Mesenteric fat pad (tissue), 1 donor: ENCODE results near the gene ETFA. TPM values are rescaled to one million over a fixed set of nuclear protein-coding genes. Genes with fewer than 3 reads are reported as not detected.

Experiments used
- DNase-seq: peaks from one replicate; pipeline ENCODE4 v3.0.0-alpha.2; 2020; ENCODE audit warnings: low spot score
- total RNA-seq: library from RNA; stranded (reverse); fragmentation: NEBNext Ultra II Directional; extraction: Animal tissue kit (Norgen Biotek cat#: 25700); gene quantifications from one replicate; pipeline ENCODE4 v1.2.1, GENCODE V29; 2021
- donor health status: DM: yes; HTN: yes; CAD: no.

The ETFA gene
- total RNA-seq, 1 donor from 2014 or later: 192 TPM

DNA sequence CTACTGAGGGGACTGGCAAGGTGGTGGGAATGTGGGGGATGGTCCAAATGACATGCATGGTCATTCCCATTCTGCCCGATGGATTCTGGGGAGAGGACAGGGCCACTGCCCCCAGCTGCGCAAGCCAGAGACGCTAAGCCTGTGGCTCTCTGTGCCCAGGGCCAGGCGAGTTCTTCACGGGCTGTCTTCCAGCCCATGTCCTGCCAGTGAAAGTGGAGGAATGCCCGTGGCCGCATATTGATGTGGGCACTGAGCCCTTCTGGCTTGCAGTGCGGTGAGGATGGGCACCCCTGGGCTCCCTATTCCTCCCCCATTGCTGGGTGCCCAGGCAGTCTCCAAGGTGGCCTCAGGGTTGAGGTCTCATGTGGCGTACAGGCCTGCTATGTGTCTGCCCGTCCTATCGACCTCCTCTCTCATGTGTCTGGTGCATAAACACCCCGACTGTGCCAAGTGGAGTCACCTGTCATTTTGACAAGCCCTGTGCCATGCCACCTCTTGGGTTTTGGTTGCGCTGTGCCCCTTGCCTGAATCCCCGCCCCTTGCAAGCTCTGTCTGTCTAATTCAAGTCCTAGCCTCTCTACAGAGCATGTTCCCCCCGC, 134.7 kb downstream of the ETFA start:
- DNase-seq: no peak

DNA sequence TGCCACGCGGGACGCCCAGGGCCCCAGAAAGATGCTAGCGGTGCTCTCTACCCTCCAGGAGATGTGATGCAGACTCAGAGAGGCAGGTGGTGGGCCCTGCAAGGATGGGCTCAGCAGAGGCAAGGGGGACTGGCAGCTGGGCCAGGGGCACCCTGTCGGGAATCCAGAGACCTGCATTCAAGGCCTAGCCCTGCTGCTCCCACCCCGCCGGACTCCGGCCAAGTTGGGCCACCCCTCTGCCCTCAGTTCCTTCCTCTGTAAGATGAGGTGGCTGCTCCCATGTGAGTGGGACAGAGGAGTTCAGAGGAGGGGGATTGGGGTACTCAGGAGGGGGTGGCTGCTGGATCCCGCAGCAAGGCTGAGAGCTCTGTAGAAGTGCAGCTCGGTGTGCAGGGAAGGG, 135.2 kb downstream of the ETFA start:
- DNase-seq: no peak

DNA sequence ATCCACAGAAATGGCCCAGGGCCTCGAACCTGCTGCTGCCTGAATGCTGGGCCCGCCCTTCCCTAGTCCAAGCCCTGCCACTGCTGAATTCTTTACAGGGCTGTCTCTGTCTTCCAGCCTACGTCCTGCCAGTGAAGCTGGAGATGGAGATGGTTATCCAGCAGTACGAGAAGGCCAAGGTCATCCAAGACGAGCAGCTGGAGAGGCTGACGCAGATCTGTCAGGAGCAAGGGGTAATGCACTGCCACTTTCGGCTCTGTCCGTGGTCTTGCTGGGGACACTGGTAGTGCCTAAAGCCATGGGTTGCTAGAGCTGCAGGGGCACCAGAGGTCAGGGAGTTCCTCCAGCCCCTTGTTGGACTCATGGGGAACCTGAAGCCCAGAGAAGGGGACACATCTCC, 135.8 kb downstream of the ETFA start:
- no peak for DNase-seq

DNA sequence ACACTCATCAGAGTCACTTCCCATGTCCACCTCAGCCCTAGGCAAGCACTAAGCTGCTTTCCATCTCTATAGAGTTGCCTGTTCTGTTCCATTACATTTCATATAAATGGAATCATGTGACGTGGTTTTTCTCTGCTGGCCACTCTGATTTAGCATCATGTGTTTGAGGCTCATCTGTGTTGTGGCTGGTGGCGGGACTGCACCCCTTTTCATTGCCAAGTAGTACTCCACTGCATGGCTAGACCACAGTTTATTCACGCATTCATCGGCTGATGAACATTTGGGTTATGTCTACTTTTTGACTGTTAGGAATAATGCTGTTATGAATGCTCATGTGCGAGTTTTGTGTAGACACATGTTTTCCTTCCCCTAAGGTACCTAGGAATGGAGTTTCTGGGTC, 136.6 kb downstream of the ETFA start:
- no peak for DNase-seq

DNA sequence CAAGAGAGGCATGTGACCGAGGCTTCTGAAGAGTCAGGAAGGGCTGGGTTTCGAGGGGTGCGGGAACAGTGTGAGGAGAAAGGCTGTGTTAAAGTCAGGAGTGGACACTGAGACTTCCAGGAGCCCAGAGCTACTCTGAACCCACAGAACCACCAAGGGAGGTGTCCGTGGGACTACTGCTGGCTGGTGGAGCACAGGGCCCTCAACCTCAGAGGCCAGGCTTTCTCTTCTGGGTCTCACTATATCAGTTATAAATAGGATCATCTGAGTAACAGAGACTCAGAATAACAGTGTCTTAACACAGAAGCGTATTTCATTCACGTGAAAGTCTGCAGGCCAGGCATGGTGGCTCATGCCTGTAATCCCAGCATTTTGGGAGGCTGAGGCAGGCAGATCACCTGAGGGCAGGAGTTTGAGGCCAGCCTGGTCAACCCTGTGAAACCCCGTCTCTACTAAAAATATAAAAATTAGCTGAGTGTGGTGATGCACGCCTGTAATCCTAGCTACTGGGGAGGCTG, 137.9 kb downstream of the ETFA start:
- no peak for DNase-seq

DNA sequence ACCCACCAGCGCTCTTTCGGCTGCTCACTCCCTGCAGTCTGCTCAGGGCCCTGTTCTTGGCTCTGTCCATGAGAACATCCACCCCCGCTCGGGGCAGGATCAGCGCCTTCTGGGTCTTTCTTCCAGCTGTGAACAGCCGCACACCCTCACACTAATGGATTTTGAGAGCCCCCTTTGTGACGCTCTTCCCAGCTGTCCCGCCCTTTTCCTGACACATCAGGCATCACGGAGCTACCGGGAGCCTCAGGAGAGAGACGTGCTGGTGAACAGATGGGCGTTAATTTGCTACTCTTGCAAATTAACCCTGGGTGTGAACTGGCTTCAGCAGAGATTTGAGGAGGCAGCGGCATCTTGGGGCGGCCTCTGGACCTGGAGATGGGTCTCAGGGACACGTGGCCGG, 138.5 kb downstream of the ETFA start:
- DNase-seq: no peak

DNA sequence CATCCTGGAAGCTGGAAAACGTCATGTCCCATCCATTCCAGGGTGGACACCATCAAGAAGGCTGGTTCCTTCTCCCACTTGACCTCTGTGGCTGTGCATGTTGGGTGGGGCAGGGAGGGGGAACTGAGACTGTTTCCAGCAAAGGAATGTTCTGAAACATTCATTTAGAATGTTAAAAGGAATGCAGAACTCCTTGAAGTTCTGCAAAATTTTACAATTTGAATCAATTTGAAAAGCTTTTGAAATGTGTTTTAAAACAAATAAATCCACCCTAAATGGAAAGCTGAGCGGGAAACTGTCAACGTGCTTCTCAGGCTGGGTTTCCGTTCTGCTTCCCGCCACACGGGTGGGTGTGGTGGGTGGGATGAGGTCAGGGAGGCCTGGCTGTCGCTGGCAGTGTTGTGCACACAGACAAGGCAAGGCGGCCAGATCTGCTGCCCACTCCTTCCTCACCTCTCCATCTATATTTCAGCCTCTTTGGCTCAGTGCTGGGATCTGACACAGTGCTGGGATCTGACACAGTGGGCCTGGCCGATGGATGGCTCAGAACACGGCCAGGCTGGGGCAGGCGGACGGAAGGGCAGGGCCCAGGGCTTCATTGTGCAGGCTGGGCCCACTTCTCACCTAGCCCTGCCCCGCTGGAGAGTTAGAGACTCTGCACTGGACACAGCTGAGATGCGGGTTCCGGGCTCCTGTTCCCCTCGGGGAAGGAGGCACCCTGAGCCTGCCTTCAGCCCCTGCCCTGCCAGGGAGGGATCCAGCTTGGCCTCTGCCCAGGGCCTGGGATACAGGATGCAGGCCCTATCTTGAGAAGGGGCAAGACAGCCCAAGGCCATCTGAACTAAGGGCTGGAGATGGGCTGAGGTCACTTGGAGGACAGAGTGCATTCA, 141.1 kb downstream of the ETFA start:
- DNase-seq: no peak

DNA sequence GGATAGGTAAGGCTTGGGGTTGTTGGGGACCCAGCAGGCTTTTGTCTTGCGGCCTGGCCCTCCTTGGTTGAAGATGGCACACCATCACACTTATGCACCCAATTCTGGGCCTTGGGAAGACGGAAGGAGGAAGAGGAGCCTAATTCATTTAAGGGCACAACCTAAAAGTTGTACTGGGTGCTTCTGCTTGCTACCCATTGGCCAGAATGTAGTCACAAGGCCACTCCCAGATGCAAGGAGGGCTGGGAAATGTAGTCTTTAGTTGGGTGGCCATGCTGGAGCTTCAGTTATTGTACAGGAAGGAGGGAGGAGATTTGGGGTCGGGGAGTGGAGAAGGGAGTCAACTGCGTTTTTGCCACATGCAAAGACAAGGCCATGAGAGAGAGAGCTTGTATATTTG, 142.3 kb downstream of the ETFA start:
- DNase-seq: no peak

DNA sequence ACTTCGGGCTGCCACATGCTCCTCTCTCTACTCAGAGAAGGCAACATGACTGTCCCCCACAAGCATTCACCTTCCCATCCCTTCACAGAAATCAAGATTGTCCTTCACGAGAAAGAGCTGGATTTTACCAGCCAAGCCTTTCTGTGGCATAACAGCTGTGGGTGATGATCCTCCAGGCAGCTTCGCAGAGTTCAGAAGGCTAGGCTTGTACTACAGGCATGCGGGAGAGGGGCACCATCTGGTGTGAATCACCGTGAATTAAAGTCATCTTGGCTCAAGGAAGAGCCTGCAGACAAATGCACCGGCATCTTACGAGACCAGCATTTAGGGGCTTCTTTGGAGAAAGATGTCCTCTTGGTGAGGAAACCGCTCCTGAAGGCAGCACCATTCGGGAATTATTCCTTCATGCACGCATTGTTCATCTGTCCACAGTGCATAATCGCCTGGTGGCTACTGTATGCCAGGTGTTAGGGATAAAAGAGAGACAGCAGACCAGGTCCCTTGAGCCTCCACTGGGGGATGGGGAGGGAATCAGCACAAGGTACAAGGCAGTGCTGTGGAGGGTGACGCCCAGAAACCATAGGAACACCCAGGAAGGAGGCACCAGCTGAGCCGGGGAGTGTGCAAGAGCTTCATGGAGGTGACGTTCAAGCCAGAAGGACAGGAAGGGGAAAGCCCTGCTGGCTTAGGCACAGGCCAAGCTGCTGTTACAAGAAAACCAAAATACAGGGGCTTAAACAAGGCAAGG, 142.9 kb downstream of the ETFA start:
- no peak for DNase-seq

DNA sequence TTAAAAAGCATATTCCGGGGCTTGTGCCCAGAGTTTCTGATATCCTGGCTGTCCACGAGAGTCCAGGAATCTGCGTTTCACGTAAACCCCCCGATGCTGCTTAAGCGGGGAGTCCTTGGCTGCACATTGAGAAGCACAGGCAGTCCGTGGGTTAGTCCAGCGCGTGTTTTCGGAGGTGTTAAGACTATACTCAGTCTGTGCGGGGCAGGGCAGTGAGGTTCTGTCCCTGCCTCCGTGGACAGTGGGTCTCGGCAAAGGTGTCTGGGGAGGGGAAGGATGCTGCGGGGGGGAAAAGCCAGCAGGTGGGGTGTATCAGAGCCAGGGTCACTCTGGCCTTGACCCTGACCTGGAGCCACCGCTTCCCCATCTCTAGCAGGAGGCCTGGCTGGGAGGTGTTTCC, 145.3 kb downstream of the ETFA start:
- DNase-seq: no peak

Other genes with a start within 250 kb of the ETFA start
- gene ISL2, start 25.3 kb upstream of the ETFA start, total RNA-seq: 0.67 TPM